Stimulated activated CD4-positive, alpha-beta T cell treated with anti-CD3 and anti-CD28 coated beads, Interleukin-1b, Interleukin-23, amount 100 ng/mL, for 1 hour (primary cell): ENCODE measurements around the gene GNG7.
"Not testable (repeated sequence)": the region's sequence is repeated elsewhere in the genome, so short reads cannot be mapped to it uniquely, and the experiment has no call there.

Experiments
- DNase-seq, 2 donors: peaks; one replicate each; pipeline ENCODE4 v3.0.0-alpha.2; 2020; ENCODE audit warnings: low read depth in 2 of 2

The GNG7 gene

DNA sequence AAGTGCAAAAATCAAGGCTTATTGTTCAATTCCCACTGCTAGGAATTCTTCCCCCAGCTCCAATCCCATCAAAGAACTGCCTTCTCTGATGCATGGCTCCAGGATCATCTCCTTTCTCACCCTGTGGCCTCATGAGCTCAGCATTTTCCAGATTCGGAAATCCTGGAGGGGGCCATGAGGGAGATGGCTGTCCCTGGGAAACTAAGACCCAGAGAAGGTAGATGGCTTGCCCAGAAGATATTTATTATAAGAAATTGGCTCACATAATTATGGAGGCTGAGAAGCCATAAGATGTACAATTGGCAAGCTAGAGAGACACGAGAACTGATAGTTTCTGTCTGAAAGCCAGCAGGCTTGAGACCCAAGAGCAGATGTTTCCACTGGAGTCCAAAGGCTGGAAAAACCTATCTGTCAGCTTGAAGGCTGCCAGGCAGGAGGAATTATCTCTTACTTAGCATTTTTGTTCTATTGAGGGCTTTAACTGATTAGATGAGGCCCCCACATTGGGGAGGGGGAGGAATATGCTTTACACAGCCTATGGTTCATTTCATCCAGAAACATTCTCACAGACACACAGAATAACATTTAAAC lies 168.0 kb downstream of the GNG7 start:
- no peak for DNase-seq

DNA sequence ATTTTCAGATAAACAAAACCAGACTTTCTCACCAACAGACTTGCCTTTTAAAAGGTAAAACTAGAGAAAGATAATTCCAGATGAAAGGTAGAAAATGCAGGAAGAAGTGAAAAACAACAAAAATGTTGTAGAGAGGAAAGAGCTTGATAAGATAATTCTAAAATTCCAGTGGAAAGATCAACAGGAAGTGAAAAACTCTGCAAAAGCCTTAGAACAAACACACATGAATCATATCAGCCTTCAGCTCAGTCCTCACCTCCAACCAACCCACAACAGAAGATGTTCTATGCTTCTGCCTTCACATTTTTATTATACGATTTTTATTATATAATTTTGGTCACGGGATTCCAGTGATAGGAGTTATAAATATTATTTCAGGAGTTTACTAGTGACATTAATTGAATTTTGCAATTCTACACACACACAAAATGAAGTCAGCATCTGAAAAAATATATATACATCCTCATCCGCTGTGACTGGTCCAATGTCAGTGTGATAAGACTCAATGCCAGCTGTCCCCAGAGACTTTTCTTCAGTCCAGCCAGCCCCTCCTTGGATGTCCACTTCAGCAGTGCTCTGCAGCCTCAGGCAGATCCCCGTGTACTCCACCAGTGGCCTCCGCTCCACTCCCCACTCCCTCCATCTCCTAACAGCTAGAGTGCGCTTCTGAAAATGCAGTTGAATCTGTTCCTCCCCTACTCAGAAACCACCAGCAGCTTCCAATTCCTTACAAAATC lies 168.6 kb downstream of the GNG7 start:
- no peak for DNase-seq

- DNase-seq = no peak
Measured at GRCh38 chr19:2533072-2533425, 169.4 kb downstream of the GNG7 start.

GRCh38 chr19:2532252-2533071 lies 170.0 kb downstream of the GNG7 start:
- no peak for DNase-seq

DNA sequence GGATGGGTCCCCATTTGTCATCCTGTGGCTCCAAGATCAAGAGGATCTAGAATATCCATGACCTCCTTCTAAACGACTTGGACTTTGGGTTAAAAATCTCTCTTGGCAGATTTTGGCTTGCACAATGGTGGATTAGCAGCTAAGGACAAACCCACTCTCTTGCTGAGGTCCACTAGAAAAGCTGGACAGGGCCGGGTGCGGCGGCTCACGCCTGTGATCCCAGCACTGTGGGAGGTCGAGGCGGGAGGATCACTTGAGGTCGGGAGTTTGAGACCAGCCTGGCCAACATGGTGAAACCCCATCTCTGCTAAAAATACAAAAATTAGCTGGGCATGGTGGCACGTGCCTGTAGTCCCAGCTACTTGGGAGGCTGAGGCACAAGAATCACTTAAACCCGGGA lies 172.6 kb downstream of the GNG7 start:
- DNase-seq = not testable (repeated sequence)

DNA sequence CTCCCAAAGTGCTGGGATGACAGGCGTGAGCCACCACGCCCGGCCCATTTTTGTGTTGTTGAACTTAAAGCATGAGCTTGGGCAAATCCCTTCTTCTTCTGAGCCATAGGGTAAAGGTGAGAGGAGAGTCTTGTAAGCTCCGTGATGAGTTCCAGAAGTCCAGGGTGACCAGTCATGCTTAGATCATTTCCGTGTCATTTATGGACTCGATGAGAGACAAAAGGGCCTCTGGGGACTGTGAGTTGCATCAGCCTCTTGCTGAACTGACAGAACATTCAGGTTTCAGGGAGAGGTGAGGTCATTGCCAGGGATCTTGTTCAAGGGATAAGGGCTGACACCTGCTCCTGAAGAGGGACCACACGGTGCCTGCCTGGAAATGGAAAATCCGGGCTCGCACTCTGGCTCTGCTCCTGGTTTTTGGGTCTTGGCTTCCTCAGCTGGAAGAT lies 173.0 kb downstream of the GNG7 start:
- DNase-seq = no peak

DNA sequence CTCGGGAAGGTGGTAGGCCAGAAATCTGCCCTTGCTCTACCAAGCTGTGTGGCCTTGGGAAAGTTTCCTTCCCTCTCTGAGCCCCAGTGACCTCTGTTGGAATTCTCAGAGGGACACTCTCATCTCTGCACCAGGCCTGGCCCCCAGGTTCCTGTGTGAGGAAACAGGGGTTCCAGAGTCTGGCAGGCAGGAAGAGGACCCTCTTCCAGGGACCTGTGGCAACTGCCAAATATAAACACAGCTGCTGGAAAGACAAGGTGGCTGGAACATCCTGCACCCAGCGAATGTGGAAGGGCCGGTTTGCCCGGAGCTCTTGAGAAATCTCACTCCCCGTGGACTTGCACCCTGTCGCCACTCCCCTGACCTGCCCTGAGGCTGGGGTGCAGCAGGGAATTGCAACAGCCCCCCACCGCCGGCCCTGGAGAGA lies 173.8 kb downstream of the GNG7 start:
- DNase-seq = no peak

DNA sequence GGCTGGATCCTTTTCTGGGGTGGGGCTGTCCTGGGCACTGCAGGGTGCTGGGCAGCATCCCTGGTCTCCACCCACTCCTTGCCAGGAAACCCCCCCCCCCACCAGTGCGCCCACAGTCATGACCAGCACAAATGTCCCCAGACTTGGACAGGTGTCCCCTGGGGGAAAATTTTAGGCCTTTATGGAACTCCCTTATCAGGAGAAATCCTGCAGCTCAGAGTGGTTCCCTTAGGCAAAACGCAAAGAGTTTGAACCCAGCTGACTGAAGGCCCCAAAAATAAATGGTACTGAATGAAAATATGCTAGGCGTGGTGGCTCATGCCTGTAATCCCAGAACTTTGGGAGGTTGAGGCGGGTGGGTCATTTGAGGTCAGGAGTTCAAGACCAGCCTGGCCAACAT lies 174.8 kb downstream of the GNG7 start:
- no peak for DNase-seq

GRCh38 chr19:2527171-2527570 lies 175.3 kb downstream of the GNG7 start:
- no peak for DNase-seq

- DNase-seq = no peak
Measured at GRCh38 chr19:2524840-2525723, 177.4 kb downstream of the GNG7 start.

DNA sequence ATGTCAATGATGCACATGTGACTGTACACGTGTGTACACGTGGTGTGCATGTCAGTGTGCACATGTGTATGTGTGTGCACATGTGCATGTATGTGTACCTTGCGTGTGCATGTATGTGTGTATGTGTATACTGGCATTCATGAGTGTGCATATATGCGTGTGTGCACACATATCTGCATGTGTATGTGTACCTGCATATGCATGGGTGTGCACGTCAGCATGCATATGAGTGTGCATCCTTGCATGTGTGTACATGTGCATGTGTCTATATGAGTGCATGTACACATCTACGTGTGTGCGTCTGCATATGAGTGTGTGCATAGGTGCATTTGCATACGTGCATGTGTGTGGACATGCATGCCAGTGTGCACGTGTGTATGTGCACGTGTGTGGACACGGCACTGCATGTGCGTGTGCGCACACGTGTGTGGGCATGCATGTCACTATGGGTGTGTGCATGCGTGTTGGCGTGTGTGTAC lies 178.1 kb downstream of the GNG7 start:
- DNase-seq = no peak

DNA sequence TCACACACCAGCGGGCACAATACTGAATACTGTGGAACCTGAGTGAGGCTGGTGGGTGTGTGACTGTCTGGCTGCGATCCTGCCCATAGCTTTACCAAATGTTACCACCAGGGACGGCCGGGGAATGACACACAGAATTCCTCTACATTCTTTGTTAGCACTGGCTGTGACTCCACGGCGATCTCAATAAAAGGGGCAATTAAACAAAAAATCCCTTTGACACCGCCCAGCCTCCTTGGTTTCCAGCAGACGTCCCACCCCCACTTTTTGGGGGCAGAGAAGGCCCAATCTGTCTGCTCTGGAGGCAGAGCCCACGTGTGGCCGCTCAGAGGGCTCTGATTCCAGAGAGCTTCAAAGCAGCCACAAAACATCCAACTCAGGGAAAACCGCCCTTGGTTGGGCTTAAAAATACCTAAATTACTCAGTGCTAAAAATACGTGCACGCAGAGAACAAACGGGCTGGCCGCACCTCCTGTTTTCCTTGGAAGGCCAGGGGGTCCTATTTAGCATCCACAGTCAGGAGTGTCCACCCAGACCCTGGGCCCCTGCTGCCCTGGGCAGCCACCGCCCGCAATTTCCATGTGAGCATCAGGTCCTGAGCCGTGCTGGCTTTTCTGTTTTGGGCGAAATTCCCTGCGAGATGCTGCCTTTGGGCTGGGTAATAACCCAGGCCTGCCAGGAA lies 178.7 kb downstream of the GNG7 start:
- no peak for DNase-seq

- DNase-seq = no peak
Measured at GRCh38 chr19:2519482-2519881, 183.0 kb downstream of the GNG7 start.

DNA sequence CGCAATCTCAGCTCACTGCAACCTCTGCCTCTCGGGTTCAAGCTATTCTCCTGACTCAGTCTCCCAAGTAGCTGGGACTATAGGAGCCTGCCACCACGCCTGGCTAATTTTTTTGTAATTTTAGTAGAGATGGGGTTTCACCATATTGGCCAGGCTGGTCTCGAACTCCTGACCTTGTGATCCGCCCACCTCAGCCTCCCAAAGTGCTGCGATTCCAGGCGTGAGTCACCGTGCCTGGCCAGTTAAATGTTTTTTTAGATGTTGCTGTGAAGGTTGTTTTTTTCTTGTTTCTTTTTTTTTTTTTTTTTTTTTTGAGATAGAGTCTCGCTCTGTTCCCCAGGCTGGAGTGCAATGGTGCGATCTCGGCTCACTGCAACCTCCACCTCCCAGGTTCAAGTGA lies 183.6 kb downstream of the GNG7 start:
- not testable (repeated sequence) for DNase-seq

DNA sequence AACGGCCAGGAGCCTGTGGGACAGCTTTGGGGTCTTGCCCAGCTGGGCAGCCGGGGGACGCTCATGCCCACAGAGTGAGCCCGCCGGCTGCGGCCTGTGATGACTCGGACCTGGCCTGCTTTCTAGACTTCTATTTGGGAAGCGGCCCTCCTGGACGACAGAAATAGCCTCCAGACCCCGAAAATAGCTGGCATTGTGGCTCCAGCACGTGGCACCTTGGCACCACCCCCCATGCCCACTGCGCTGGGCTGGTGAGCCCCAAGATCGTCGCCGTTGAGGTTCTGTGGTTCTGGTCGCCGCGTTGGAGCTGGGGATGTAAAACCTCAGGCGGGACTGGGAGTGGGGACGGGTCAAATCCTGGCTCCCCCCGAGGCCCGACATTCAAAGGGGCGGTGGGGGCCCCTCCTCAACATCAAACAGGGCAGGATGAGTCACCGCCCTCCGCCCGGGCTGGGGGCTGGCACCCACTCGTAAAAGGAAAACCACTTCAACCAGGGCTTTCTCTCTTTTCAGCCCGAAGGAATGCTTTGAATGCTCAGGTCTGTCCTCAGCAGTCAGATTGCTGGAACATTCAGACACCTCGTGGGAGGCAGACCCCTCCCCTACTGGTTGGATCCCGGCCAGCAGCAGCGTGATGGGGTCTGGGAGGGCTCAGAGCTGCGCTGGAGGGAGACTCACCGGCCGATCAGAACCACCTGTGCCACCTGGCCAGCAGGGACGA lies 184.5 kb downstream of the GNG7 start:
- no peak for DNase-seq

DNA sequence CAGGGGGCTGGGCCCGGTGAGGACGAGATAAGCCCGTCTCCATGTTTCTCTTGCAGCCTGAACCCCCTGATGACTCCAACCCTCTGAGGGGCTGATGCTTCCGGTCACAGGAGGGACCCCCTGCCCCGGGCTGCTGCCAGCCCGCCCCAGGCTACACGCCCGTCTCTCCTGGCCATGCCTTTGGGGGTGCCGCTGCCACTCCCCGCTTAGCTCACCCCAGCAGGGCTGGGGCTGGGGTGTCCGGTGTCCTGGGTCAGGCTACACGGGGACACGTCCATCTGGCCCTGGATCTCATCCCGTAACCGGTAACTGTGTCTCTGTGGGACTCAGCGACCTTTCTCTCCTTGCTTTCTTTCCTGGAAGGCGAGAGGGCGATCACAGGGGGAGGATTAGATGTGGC lies 185.8 kb downstream of the GNG7 start:
- no peak for DNase-seq

DNA sequence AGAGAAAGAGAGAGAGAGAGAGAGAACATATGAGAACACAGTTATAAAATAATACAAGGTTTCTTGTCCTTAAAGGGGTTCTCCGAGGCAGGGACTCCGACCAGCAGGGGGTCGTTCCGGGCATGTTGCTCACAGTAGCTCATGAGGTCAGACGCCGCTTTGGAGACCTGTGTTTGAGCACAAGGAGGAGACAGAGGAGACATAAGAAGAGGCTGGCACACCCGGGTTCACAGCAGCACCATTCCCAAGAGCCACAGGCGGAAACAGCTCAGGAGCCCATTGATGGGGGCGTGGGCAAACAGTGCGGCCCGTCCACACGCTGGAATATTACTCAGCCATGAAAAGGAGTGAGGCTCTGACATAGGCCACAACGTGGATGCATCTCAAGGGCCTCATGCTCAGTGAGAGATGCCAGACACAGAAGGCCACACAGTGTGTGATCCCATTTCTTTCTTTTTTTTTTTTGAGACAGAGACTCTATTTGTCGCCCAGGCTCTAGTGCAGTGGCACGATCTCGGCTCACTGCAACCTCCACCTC lies 187.4 kb downstream of the GNG7 start:
- no peak for DNase-seq

- no peak for DNase-seq
Measured at GRCh38 chr19:2512523-2513431, 189.7 kb downstream of the GNG7 start.

DNA sequence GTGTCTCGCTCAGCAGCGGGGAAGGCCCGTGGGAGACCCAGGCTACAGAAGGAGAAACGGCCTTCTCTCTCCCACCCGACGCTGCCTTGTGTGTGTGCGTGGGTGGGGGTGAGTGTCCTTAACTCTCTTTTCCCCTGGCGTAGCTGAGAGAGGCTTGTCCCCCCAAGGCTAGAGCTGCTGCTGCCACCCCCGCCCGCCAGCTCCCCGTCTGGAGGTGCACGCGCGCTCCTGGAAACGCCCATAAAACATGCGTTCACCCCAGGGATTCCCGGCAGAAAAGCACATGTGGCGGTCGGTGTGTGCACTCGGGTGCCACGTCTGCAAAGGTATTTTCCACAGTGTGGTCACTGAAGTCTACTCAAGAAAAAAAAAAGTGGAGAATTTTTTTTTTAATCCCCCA lies 190.5 kb downstream of the GNG7 start:
- no peak for DNase-seq
